Lung microvascular endothelial cell (primary cell): ENCODE measurements around the gene C14orf132. TPM values are rescaled to one million over a fixed set of nuclear protein-coding genes. Genes with fewer than 3 reads are reported as not detected.
"Not testable (repeated sequence)": the region's sequence is repeated elsewhere in the genome, so short reads cannot be mapped to it uniquely, and the experiment has no call there.

ENCODE experiments used
- DNase-seq, 2 donors: peaks; one replicate each; pipeline versions ENCODE4 v3.0.0 to v3.0.0-alpha.2; 2010; ENCODE audit warnings: low read depth in 2 of 2
- total RNA-seq: library from RNA; depleted of rRNA; stranded (reverse); fragments of >200 nt; gene quantifications from 2 replicates; pipeline ENCODE4 v1.2.1, GENCODE V29; 2014

Gene C14orf132
- total RNA-seq, 1 donor from 2014 or later, result 3.8 TPM

DNA sequence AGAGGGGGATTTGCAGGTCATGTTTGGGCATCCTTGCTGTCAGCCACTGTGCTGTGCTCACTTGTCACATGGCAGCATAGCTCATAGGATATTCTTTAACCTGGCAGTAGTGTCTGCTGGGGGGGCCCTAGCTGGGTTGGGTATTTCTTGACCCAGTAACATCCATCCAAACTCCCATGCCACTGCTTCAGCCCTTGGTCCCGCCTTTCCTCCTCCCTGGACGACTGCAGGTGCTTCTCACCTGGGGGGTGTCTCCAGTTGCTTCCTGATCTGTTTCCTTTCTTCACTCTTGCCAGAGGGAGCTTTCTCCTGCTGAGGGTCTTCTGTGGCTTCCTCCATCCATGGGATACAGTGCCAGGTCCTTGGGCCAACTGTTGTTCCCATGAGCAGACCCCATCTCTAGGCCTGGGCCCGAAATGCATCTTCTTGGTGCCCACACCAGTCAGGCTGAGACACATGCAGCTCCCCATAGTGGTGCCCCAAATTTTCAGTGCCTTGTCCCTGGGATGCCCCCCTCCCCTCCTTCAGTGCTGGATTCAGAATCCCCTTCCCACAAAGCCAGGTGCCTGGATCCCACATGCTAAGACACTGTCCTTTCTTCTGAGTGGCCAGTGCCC, 20.5 kb downstream of the C14orf132 start:
- no peak for DNase-seq

DNA sequence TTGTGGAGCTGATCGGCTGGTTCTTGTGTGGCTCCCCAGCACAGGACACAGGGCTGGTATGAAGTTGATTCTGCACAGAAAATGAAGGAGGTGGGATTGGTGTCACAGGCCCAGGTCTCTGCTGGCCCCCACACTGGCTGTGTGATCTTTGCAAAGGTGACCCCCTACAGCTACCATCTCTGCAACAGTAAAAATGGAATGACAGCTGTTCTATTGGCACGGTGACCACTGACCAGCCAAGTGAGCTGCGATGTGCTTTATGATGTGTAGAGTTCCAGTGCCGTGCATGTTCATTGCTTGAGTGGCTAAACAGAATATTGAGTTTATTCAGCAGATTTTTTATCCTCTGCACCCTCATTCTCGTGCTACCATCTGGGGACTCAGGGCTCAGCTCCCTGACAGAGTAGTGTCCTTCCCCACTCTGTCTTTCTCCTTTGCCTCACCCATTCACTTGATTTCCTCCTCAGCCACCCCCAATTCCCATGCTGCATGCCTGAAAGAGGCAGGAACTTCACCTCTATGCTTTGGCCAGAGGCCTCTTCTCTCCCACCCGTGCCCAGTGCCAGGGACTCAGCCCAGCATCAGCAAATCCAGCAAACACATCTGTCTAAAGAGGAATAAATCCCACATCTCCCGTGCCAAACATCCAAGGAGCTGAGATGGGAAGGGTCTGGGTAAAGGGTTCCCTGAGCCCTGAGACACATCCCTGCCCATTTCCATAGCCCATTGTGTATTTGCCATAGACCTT, 21.2 kb downstream of the C14orf132 start:
- no peak for DNase-seq

DNA sequence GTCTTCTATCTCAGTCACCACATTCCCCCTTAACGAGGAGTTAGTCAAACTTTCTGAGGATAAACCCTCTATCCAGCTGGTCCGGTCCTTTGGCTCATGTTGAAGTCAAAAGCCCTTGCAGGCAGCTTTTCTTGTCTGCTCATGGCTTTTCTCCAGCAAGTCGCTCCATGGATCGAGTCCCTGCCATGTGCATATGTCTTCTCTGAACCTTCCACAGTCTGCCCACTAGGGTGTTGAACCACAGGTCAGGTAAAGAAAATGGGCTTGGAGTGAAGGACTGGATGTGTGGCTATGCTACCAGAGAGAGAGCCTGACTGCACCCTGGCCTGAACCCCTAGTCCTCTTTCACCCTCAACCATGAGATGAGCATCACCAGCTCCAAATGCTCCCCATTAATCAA, 22.8 kb downstream of the C14orf132 start:
- DNase-seq, result no peak

DNA sequence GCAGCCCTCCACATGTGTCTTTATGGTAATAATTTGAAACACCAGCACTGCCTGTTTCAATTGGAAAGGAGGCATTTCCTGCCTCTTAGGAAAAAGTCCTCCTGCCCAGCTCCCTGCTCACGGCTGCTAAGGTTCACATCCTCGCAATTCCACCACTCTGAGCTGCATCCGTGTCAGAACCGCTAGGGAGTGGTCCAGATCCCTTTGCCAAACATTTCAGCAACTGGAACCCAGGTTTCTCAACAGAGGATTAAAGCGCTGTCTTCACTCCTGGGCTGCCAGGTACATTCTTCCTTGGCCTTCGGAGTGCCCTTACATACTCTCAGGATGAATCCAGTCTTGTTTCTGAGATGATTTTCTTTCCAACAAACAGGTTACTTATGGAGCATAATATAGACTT, 23.3 kb downstream of the C14orf132 start:
- DNase-seq, result no peak

DNA sequence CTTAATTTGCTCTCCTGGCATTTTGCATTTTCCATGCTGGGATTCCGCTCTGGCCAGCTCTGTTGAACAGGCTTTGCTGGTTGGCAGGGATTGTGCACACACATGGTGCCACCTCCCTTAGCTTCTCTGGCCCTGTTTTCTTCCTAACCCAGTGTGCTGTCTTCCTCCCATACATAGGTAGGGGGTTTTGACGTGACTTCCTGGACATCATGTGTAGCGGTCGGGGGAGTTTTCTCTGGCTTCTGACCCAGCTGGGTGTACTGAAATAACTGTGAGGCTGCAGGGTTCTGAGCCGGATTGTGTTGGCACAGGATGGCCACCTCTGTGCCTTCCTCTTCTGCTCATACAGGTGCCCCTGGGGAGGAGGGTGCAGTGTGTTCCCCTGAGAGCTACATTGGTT, 25.7 kb downstream of the C14orf132 start:
- no peak for DNase-seq

DNA sequence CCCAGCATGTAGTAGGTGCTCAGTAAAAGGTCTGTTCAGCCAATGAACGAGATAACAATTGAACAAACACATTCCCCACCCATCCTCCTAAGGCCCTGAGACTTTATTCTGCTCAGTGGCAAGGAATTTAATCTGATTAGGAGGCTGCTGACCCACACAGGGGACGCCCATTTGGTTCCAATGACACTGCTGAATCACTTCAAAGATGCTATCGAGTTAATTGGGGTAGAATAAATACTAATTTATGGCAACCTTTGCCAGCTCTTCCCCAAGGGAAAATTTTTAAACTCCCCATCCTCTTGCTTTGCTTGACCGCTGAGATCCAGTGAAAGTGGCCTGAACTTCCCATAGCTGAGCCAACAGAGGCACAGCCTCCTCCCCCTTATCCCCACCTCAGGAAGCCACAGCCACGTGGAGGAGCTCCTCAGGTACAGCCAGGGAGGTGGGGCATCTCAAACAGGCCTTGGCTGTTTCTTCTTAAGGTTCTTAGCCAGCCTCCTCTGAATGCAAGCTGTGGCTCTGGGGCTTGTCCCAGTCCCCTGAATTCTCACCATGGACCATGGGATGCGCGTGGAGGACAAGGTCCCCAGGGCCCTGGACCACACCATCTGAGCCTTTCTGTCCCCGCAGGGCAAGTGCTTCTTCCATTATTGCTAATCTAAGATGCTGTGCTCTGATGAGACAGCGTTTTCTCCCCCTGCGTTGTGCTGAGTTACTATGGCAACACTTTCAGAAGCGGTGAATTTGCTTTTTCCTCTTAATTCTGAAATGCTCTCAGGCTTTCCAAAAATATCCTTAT, 26.7 kb downstream of the C14orf132 start:
- DNase-seq, result no peak

DNA sequence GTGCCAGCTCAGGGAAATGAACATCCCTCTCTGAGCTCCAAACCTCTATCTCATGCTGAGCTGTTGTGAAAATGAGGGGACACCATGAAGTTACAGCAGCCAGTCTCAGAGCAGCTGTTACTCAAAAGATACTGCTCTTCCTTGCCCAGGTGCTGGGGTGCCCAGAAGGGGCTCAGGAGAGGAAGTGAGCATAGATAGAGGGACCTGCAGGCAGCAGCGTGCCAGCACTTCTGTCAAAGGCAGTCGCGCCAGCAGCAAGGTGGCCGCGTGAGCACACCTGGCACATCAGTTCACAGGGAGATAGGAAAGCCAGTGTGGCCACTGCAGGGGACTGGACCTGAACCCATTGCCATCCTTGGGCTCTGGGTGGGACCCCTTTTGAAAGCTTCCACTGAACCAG, 27.8 kb downstream of the C14orf132 start:
- DNase-seq, result no peak

DNA sequence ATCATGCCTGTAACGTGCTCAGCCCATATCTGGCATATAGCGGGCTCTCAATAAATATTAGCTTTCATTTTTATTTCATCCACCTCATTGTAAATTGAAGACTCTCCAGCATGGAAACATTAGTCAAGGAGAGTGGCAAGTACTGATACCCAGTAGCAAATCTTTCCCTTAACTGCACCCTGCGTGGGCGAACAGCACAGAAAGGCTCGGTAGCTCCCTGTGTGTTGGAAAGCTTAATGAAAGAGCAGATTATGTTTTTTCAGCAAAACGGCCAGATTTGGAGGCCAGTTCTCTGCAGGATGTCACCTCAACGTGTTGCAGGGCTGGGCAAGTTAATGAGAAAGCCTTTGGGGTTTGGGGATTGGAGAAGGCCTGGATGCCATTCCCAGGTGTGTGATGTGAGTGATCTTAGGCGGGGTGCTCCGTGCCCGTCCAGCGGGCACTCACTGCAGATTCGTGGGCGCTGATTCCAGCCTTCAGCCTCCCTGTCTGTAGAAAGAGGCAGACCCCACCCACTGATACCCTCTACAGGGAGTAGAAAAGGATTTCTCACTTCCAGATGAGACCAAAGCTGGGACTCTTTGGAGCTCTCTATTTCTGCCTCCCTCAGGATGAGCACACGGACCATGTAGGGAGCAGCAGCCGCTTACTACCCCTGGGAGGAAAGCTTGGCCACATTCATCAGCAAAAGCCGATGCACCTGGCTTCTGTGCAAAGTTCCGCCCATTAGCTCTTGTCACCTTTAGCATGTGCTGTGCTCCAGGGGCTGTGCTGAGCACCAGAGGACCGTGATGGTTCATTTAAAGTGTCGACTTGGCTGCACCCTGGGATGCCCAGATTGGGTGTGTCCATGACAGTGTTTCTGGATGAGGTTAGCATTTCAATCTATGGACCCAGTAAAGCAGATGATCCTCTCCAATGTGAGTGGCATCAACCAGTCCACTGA, 29.1 kb downstream of the C14orf132 start:
- DNase-seq, result no peak

DNA sequence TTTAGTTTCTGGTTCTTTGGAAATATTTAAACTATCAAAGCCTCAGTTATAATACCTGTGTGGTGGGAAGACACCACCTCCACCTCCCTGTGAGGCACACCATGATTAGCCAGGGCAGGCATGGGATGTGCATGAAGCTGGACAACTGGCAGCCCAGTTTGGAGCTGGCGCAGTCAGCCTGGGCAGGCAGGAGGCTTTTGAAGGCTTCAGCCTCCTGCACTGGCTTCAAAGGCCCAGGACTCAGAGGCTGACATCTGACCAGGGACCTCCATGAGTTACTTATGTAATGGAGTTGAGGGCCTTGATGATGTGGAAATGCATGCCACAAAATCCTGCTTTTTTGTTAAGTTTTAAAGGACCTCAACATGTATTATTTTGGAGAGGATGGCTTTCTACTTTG, 30.3 kb downstream of the C14orf132 start:
- DNase-seq, result no peak

DNA sequence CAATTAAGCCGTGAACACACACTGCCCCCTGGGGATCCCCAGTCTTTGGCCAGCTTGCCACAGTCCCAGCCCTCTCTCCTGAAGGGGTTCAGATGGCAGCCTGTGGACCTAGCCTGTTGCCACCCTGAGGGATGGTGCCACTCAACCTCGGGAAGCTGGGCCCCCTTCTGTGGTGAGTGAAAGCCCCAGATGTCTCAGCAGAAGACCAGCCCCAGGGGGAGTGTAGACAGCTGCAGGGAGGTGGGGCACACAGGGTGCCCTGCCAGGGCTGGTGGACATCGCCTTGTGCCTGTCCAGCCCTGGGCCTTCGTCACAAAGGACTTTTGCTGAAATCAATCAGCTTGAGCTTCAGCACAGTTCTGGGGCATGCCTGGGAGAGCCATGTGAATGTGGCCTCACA, 32.4 kb downstream of the C14orf132 start:
- DNase-seq, result no peak

DNA sequence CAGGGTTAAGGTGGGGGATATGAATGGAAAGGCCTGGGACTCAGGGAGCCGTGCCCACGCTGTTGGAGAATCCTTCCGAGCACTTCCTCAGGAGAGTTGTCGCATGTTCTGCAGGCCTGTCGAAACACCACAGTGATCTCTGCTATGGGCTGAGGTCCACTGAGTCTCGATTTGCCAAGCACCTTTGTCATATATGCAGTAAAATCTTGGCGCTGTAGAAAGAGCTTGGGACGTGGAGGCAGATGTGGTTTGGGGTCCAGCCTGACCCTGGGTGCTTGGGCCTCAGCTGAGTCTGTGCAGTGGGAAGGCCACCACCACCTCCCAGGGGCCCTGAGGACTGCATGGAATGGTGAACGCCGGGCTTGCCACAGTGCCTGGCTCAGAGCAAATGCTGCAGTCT, 32.9 kb downstream of the C14orf132 start:
- no peak for DNase-seq

DNA sequence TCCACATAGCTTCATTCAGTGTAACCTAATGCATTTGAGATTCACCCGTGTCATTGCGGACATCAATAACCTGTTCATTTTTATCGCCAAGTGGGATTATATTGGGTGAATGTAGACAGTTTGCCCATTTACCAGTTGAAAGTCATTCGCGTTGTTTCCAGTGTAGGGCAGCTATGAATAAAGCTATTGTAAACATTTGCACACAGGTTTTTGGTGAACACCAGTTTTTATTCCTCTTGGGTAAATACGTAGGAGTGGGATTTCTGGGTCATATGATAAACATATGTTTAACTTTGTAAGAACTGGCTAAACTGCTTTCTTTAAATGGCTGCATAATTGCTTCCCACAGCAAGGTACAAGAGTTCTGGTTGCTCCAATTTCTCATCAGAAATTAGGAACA, 33.6 kb downstream of the C14orf132 start:
- DNase-seq, result no peak

DNA sequence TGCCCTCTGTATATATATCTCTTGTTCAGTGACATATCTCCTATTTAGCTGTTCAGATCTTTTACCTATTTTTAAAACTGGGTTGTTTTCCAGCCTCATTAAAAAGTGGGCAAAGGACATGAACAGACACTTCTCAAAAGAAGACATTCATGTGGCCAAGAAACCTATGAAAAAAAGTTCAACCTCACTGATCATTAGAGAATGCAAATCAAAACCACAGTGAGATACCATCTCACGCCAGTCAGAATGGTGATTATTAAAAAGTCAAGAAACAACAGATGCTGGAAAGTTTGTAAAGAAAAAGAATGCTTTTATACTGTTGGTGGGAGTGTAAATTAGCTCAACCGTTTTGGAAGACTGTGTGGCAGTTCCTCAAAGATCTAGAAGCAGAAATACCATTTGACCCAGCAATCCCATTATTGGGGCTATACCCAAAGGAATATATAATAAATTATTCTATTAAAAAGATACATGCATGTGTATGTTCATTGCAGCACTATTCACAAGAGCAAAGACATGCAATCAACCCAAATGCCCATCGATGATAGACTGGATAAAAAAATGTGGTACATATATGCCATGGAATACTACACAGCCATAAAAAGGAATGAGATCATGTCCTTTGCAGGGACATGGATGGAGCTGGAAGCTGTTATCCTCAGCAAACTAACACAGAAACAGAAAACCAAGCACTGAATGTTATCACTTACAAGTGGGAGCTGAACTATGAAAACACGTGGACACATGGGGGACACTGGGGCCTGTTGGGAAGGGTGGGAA, 34.3 kb downstream of the C14orf132 start:
- not testable (repeated sequence) for DNase-seq

DNA sequence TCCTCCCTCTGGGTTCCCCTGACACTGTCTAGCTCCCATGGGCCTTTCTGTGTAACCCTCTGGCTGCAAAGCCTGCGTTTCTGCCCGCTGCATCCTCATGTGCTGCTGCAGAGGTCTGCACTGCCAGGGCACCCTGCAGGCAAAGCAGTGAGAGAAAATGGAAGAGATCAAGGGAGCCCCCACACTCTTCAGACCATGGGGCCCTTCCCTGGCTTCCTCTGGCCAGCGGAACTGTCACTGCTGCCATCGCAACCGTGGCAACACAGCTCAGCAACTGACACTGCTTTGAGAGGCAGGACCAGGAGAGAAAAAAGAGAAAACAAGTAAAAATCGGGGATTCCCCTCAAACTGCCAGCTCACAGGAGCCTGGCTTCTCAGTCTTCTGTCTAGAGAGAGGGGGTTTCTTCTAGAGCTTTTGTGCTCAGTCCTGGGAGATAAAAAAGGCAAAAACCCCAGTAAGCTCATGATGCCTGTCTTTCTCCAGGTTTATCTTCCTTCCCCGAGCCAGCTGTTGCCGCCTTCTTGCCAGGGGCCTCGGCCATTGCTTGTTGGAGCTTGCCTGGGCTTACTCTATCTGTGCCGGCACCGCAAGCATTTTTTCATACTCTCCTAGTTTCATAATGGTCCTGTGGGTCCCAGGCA, 38.9 kb downstream of the C14orf132 start:
- no peak for DNase-seq

DNA sequence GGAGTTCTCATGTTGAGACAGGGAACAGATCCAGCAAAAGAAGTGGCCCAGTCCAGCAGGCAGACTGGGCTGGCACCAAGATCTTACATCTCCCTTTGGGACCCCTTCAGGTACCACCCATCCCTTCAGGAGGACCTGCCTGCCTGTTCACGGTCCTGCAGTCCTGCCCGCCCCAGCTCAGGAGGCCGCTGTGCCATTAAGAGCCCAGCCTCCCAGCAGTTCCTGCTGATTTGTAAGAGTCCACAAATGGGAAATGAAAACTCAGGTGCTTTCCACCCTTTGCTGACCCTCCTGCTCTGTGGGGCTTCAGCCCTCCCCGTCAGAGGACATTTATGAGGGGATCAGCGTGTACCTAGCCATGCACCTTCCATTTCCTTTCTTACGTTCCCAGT, 39.5 kb downstream of the C14orf132 start:
- no peak for DNase-seq

DNA sequence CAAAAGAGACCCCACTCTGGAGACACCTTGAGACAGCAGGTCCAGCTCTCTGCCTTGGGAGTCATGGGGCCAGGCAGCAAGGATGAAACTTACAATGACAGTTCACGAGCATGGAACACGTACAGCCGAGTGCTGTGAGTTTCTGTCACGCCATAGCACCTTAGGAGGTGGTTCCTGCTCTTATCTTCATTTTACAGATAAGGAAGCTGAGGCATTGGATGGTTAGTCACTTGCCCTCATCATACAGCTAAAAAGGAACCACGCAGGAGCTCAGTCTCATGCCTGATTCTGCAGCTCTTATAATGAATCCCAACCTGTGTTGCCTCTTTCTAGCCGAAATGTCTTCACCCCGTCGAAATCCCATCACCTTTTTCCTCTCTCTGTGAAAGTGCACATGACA, 39.9 kb downstream of the C14orf132 start:
- no peak for DNase-seq

DNA sequence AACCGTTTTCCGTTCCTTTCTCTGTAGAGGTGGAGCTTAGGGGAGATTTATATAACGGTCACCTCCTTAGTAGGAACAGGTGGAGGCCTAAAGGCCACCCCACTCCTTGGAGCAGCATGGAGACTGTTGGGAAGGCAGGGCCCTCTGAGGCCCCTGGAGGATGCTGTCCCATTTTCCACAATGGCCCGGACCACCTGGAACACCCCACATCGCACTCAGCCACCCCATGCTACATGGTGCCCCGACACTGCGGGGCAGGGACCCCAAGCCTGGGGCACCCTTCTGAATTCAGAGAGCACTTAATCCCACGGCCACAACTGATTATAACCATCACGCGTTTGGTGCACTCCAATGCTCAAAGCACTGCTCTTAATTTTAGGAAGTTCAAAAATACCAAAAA, 41.4 kb downstream of the C14orf132 start:
- no peak for DNase-seq

DNA sequence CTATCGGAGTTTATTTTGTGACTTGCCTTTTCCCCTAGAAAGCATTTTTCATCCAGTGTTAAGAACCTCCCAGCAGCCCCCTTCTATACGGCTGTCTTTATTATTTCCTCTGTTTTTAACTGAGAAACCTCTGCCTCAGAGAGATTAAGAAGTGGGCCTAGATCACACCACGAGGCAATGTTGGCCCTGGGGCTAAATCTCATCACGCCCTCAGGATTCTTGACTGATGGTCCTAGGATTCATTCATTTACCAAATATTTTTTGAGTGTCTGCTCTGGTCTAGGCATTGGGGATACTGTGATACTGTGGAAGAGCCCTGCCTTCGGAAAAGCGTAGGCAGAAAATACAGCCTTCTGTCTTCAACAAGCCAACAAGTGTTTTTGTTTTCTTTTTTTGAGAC, 42.1 kb downstream of the C14orf132 start:
- no peak for DNase-seq

DNA sequence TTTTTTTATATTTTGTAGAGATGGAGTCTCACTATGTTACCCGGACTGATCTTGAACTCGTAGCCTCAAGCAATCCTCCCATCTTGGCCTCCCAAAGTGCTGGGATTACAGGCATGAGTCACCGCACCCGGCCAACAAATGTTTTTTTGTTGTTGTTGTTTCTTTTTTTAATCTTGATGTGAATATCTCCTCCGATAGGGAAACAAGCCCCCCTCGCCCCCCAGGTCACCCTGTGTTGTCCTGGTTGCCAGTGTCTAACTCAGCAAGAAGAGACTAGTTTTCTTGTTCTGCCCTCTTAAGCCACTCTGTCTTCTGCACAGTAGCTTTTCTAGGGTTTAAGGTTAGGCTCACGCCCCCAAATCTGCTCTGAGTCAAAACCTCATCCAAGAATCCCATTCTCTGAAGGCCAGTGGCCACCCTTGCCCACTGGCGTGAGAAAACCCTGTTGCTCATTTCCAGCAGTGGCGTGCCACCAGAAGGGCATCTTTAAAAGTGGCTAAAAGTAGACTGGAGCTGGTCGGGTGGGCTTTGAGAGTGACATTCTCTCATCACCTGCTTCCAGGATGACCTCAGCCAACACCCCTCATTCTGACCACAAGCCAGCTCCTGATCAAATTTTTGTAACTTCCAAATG, 42.7 kb downstream of the C14orf132 start:
- no peak for DNase-seq
